Renal cortical epithelial cell (primary cell): ENCODE data around the gene GABRR2. TPM values are rescaled to one million over a fixed set of nuclear protein-coding genes. Genes with fewer than 3 reads are reported as not detected.
"Not testable (repeated sequence)": the region's sequence is repeated elsewhere in the genome, so short reads cannot be mapped to it uniquely, and the experiment has no call there.

Experiments used
- DNase-seq: peaks from one replicate; pipeline ENCODE4 v3.0.0-alpha.2; 2011; ENCODE audit warnings: low read depth
- total RNA-seq: library from RNA; depleted of rRNA; stranded (reverse); fragments of >200 nt; gene quantifications from 2 replicates; pipeline ENCODE4 v1.2.3, GENCODE V29; 2014

The GABRR2 gene
- total RNA-seq, 1 donor from 2014 or later = 0.05 TPM

DNA sequence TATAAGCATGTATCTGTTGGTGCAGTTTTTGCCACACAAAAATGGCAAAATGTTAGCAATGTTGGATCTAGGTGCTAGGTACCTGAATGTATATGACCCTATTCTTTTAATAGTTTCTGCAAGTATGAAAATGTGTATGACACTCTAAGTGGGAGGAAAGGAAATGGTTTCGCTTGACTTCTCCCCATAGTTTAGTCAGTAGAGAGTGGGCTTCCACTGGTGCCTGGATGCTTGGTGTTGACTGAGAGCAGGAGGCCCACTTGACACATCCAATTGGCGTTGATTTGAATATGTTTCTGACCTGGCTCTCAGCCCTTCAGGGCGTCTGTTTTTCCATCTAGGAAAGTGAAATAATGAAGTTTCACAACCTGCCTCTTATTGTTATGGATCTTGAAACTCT, 56.2 kb downstream of the GABRR2 start:
- no peak for DNase-seq

- DNase-seq = no peak
Measured at GRCh38 chr6:89257781-89258180, 57.3 kb downstream of the GABRR2 start.

- no peak for DNase-seq
Measured at GRCh38 chr6:89257346-89257745, 57.8 kb downstream of the GABRR2 start.

GRCh38 chr6:89255417-89255816, 59.7 kb downstream of the GABRR2 start:
- DNase-seq = no peak

DNA sequence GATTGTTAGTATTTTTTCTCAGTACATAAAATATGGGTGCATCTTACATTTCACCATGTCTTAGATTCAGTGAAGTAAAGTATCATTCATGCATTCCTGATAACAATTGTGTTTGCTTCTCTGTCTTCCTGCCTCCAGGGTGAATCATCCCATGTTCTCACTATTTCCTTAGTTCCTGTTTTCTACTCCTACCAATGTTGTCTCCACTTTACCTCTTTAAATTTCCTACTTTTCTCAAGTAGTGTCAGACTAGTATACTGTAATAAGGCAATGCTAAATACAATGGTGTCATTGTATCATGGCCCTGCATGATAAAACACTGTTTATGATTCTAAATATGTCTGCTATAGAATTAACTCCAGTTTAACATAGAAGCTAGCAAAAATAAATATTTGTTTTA, 60.5 kb downstream of the GABRR2 start:
- DNase-seq = peak; percentile 53

- DNase-seq = no peak
Measured at GRCh38 chr6:89252907-89253306, 62.2 kb downstream of the GABRR2 start.

DNA sequence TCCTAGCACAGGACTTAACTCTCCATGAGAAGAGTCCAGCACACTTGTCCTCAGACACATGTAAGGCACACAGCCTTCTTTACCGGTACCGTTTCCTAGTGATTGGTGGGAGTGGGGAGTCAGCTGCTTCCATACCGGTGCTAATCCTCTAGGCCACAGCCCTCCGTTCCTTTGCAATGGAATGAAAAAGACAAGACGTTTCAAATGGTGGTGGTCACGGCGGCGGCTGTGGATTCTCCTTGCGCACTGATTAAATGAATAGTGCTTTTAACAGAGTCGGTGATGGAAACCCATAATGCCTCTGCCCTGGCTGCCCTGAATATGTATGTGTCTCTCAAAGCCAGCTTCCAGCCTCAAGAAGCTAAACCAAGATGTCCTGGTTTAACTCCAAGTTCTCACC, 63.1 kb downstream of the GABRR2 start:
- DNase-seq = no peak

DNA sequence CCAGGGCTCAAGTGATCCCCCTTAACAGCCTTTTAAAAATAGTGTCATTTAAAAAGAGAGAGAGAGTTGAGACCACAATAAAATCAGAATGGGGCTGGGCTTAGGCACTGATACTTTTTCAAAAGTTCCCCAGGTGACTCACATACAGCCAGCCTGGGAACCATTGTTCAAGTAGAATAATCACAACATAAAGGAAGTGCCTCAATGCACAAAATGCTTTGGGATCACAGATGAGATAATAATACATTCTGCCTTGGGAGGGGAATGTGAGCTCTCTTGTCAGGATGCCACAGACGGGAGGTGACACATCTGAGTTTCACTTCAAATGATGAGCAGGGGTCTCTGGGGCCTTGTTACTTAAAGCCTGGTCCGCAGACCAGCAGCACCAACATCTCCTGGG, 63.9 kb downstream of the GABRR2 start:
- peak; percentile 63 for DNase-seq

DNA sequence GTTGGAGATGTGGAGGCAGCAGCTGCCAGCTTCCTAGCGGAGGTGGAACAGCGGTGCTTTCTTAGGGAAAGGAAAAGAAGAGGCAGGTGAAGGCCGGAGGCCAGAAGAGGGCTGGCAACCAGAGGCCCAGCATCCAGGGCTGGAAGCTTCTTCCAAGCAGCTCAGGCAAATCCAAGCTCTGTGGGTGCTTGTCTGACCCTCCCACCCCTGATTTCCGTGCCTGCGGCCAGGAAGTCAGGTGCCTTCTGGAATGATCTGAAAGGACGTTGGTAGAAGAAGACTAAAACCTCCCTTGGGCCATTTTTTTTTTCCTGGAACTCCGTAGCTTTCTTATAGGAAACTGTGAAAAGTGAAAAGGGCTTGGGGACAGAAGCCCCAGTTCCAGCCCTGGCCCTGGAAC, 64.9 kb downstream of the GABRR2 start:
- DNase-seq = no peak

DNA sequence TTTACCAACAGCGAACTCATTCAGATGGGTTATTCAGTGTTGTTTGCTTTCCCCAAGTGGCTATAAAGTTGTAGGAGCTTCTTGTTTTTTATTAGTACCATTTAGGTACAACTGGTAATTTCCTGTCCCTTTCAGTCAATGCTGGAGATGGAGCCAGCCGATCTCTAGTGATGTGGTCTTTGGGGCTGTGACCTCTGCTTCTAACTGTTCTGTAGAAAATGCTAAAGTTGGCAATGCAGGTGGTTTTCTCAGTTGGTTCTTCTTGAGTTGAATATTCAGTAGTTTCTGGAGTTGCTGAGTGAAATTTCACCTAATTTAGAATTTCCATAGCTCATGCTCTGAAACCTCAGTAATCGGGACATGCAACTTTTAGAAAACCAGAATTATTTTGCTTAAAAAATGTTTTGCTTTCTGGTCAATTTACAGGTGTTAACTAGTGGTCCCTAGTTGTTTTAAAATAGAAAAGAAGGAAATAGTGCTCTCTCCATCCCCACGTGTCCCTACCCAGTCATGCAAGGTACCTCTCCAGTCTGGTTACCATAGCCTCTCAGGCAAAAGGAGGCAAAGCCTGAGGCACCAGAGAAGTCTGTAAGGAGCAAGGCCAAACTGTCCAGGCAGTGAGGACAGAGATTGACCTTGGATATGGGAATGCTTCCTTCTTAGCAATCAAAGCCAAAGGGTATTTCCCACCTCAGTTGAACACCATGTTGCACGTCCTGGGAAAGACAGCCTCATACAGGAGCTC, 70.7 kb downstream of the GABRR2 start:
- DNase-seq = no peak

DNA sequence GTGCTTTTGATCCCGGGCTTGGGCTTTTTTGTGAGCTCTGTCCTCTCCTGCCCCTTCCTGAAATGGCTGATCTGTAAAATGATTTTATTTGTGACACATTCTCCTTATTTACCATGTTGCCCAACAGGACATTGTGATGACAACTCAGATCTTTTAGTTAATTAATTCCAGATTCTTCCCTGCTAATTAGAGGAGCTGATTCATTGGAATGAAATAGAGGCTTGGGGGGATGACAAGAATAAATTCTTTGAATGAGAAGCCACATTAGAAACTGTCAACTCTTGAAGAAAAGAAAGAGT, 71.8 kb downstream of the GABRR2 start:
- DNase-seq = peak; percentile 85

- peak; percentile 55 for DNase-seq
Measured at GRCh38 chr6:89242574-89243330, 72.3 kb downstream of the GABRR2 start.

DNA sequence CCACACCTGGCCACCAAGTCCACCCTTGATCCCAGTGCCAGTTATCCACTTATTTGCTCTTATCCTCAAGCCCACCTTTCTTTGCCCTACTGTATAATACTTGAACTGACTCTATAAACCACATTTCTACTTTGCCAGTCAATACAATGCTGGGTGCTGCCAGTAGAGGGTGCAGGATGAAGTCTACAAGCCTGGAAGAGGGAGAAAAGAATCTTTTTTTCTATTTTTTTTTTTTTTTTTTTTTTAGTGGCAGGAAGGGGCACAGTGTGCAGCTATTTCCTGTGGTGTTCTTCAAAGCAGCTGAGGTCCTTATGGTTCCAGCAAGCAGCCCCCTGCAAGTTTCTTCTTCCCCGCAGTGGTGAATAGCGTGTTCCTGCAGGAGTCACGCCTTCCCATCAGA, 75.8 kb downstream of the GABRR2 start:
- no peak for DNase-seq

DNA sequence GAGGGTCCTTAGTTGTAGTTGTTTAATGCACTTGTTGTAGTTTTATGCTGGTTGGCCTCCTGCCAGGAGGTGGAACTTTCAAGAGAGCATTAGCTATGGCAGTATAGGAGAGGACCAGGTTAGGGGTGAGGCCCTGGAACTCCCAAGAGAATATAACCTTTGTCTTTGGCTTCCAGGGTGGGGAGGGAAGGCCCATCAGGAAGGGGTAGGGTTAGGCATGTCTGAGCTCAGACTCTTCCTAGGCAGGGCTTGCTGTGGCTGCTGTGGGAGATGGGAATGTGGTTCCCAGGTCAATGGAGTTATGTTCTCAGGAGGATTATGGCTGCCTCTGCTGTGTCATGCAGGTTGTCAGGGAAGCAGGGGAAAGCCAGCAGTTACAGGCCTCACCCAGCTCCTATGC, 77.9 kb downstream of the GABRR2 start:
- no peak for DNase-seq

DNA sequence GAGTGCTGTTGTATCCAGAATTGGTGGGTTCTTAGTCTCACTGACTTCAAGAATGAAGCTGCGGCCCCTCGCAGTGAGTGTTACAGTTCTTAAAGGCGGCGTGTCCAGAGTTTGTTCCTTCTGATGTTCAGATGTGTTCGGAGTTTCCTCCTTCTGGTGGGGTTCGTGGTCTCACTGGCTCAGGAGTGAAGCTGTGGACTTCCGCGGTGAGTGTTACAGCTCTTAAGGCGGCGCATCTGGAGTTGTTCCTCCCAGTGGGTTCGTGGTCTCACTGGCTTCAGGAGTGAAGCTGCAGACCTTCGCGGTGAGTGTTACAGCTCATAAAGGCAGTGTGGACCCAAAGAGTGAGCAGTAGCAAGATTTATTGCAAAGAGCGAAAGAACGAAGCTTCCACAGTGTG, 81.5 kb downstream of the GABRR2 start:
- not testable (repeated sequence) for DNase-seq

- DNase-seq = peak; percentile 59
Measured at GRCh38 chr6:89222712-89223039, 92.4 kb downstream of the GABRR2 start.

- peak; percentile 80 for DNase-seq
Measured at GRCh38 chr6:89221971-89222711, 93.0 kb downstream of the GABRR2 start.

- no peak for DNase-seq
Measured at GRCh38 chr6:89221129-89221528, 94.0 kb downstream of the GABRR2 start.

DNA sequence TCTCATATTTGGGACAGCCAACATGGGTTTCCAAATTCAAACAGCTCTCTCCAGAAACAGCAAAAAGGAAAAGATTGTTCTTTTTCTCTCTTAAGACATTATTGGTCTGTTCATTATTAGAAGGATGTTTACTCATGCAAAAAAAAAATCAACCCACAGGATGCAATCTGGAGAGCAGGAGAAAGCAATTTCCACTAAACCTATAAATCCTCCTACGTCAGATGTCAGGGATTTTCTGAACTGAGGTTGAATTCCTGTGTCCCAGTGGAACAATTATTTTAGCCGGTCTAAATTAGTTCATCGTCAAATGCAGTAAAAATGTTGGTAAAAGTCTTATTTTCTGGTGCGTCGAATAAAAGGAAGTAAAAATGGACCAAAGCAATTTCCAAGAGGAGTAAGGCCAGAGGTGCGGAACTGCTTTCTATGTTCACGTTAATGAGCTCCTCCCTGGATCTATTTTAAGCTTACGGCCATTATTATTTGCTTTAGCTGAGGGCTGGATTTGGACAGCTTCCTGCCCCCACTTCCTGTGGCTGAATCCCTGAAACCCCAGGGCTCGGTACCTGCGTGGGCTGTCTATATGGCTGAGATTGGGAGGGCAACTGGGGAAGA, 97.7 kb downstream of the GABRR2 start, which contains the start of gene GABRR1:
TSS of gene GABRR1 (minus strand) at position 60 of the 612 bp plus-strand sequence. CDS start at position 24, 36 bp downstream.
- DNase-seq = no peak

DNA sequence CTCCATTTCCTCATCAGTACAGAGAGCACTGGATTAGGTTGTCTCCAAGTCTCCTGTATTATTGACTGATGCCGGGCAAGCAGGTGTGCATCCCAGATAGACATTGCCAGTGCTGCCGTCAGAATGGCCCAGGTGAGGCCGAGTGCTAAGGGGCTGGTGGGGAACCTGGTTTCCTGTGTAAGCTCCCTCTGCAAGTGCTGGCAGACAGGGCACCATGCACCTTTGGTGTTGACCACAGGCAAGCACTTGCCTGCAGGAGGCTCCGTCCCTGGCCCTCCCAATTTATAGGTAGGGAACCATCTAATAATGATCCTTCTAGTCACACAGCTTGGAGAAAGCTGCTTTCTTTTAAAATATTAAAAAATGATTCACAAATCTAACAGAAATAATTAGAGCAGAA, 98.7 kb downstream of the GABRR2 start:
- no peak for DNase-seq

DNA sequence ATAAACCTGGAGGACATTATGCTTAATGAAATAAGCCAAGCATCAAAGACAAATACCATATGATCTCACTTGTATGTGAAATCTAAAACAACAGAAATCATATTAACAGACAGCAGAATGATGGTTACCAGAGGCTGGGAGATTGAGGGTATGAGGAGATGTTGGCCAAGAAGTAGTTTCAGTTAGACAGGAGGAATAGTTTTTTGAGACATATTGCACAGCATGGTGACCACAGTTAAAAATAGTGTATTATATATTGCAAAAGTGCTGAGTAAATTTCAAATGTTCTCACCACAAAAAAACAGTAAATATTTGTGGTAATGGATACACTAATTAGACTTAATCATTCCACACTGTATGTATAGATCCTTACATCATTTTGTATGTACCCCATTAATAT, 99.7 kb downstream of the GABRR2 start:
- DNase-seq = no peak

- no peak for DNase-seq
Measured at GRCh38 chr6:89214197-89214596, 100.9 kb downstream of the GABRR2 start.
